ENCODE data around the gene SOX13. TPM values are rescaled to one million over a fixed set of nuclear protein-coding genes. Genes with fewer than 3 reads are reported as not detected.

The SOX13 gene
- total RNA-seq, 1 experiment from 2014 or later = 171 TPM

DNA sequence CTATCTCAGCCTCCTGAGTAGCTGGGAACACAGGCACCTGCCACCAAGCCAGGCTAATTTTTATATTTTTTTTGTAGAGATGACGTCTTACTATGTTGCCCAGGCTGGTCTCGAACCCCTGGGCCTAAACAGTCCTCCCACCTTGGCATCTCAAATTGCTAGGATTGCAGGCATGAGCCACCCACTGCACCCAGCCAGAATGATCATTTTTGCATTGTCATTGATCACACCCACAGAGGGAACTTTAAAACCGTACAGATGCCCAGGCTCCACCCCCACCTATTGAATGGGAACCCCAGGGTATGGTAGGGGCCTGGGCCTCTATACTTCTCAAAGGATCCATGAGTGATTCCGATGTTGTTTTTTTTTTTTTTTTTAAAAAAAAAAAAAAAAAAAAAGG lies 42.2 kb downstream of the SOX13 start:
- H3K4me1 Mint-ChIP-seq = peaks cover 32% of the 10 kb centered on the region
- peaks cover 59% of the 10 kb centered on the region for H3K36me3 Mint-ChIP-seq
- POLR2A ChIA-PET = no interaction called here
- no peaks in the 10 kb centered on the region for H3K9me3 Mint-ChIP-seq
- 0 out of 2 replicates have a peak overlapping the region, but pooled peaks have one; percentile 72 for H3K27ac Mint-ChIP-seq
- CTCF ChIA-PET = interaction anchor here (0.6 to 2.3 kb wide), 4 partner anchors 13 to 47 kb away, joined by 3 to 19 read pairs (median 4); no protein-coding TSS in a partner anchor
- no peaks in the 10 kb centered on the region for H3K27me3 Mint-ChIP-seq (ENCODE audit: low read depth)
- TF ChIP-seq, protein P1, sequence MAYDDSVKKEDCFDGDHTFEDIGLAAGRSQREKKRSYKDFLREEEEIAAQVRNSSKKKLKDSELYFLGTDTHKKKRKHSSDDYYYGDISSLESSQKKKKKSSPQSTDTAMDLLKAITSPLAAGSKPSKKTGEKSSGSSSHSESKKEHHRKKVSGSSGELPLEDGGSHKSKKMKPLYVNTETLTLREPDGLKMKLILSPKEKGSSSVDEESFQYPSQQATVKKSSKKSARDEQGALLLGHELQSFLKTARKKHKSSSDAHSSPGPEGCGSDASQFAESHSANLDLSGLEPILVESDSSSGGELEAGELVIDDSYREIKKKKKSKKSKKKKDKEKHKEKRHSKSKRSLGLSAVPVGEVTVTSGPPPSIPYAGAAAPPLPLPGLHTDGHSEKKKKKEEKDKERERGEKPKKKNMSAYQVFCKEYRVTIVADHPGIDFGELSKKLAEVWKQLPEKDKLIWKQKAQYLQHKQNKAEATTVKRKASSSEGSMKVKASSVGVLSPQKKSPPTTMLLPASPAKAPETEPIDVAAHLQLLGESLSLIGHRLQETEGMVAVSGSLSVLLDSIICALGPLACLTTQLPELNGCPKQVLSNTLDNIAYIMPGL (CRISPR knock-in tag; IDR thresholded peaks at IDR 0.05) = no peak
- DNase-seq (ENCODE audit: low spot score) (no peak), ATAC-seq (no peak)
- no peak overlapping the region for H3K4me3 Mint-ChIP-seq

GRCh38 chr1:204116539-204116938 lies 43.6 kb downstream of the SOX13 start:
- ChIA-PET CTCF (interaction anchor here (2.3 kb wide), 1 partner anchor 12 kb away, joined by 19 read pairs; no protein-coding TSS in a partner anchor), POLR2A (interaction anchor here (0.6 kb wide), 1 partner anchor 241 kb away, joined by 4 read pairs; no protein-coding TSS in a partner anchor)
- H3K4me3 Mint-ChIP-seq = no peak overlapping the region
- no peak for ATAC-seq
- TF ChIP-seq ZNF138 (CRISPR knock-in tag; conservative IDR thresholded peaks at IDR 0.05) (no peak), NFATC4 (CRISPR knock-in tag; IDR thresholded peaks at IDR 0.05) (no peak), ZNF263 (CRISPR knock-in tag; IDR thresholded peaks at IDR 0.05; ENCODE audit: low read depth) (no peak), ZMAT4 (CRISPR knock-in tag; IDR thresholded peaks at IDR 0.05) (no peak), FOXJ3 (CRISPR knock-in tag; IDR thresholded peaks at IDR 0.05; ENCODE audit: borderline replicate concordance) (no peak), SOX15 (CRISPR knock-in tag; IDR thresholded peaks at IDR 0.05) (no peak), RORB (CRISPR knock-in tag; IDR thresholded peaks at IDR 0.05) (no peak), JAZF1 (CRISPR knock-in tag; IDR thresholded peaks at IDR 0.05) (no peak), ZNF281 (CRISPR knock-in tag; IDR thresholded peaks at IDR 0.05) (no peak)
- TF ChIP-seq, protein P2, sequence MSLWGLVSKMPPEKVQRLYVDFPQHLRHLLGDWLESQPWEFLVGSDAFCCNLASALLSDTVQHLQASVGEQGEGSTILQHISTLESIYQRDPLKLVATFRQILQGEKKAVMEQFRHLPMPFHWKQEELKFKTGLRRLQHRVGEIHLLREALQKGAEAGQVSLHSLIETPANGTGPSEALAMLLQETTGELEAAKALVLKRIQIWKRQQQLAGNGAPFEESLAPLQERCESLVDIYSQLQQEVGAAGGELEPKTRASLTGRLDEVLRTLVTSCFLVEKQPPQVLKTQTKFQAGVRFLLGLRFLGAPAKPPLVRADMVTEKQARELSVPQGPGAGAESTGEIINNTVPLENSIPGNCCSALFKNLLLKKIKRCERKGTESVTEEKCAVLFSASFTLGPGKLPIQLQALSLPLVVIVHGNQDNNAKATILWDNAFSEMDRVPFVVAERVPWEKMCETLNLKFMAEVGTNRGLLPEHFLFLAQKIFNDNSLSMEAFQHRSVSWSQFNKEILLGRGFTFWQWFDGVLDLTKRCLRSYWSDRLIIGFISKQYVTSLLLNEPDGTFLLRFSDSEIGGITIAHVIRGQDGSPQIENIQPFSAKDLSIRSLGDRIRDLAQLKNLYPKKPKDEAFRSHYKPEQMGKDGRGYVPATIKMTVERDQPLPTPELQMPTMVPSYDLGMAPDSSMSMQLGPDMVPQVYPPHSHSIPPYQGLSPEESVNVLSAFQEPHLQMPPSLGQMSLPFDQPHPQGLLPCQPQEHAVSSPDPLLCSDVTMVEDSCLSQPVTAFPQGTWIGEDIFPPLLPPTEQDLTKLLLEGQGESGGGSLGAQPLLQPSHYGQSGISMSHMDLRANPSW (CRISPR knock-in tag; conservative IDR thresholded peaks at IDR 0.05; ENCODE audit: low read depth) = no peak
- TF ChIP-seq, protein P3, sequence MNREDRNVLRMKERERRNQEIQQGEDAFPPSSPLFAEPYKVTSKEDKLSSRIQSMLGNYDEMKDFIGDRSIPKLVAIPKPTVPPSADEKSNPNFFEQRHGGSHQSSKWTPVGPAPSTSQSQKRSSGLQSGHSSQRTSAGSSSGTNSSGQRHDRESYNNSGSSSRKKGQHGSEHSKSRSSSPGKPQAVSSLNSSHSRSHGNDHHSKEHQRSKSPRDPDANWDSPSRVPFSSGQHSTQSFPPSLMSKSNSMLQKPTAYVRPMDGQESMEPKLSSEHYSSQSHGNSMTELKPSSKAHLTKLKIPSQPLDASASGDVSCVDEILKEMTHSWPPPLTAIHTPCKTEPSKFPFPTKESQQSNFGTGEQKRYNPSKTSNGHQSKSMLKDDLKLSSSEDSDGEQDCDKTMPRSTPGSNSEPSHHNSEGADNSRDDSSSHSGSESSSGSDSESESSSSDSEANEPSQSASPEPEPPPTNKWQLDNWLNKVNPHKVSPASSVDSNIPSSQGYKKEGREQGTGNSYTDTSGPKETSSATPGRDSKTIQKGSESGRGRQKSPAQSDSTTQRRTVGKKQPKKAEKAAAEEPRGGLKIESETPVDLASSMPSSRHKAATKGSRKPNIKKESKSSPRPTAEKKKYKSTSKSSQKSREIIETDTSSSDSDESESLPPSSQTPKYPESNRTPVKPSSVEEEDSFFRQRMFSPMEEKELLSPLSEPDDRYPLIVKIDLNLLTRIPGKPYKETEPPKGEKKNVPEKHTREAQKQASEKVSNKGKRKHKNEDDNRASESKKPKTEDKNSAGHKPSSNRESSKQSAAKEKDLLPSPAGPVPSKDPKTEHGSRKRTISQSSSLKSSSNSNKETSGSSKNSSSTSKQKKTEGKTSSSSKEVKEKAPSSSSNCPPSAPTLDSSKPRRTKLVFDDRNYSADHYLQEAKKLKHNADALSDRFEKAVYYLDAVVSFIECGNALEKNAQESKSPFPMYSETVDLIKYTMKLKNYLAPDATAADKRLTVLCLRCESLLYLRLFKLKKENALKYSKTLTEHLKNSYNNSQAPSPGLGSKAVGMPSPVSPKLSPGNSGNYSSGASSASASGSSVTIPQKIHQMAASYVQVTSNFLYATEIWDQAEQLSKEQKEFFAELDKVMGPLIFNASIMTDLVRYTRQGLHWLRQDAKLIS (CRISPR knock-in tag; IDR thresholded peaks at IDR 0.05; ENCODE audit: borderline replicate concordance) = no peak
- TF ChIP-seq, protein P4, sequence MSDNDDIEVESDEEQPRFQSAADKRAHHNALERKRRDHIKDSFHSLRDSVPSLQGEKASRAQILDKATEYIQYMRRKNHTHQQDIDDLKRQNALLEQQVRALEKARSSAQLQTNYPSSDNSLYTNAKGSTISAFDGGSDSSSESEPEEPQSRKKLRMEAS (CRISPR knock-in tag; IDR thresholded peaks at IDR 0.05) = no peak
- TF ChIP-seq, protein P5, sequence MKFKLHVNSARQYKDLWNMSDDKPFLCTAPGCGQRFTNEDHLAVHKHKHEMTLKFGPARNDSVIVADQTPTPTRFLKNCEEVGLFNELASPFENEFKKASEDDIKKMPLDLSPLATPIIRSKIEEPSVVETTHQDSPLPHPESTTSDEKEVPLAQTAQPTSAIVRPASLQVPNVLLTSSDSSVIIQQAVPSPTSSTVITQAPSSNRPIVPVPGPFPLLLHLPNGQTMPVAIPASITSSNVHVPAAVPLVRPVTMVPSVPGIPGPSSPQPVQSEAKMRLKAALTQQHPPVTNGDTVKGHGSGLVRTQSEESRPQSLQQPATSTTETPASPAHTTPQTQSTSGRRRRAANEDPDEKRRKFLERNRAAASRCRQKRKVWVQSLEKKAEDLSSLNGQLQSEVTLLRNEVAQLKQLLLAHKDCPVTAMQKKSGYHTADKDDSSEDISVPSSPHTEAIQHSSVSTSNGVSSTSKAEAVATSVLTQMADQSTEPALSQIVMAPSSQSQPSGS (CRISPR knock-in tag; IDR thresholded peaks at IDR 0.05; ENCODE audit: borderline replicate concordance, low read depth) = no peak
- TF ChIP-seq, protein P6, sequence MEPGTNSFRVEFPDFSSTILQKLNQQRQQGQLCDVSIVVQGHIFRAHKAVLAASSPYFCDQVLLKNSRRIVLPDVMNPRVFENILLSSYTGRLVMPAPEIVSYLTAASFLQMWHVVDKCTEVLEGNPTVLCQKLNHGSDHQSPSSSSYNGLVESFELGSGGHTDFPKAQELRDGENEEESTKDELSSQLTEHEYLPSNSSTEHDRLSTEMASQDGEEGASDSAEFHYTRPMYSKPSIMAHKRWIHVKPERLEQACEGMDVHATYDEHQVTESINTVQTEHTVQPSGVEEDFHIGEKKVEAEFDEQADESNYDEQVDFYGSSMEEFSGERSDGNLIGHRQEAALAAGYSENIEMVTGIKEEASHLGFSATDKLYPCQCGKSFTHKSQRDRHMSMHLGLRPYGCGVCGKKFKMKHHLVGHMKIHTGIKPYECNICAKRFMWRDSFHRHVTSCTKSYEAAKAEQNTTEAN (CRISPR knock-in tag; IDR thresholded peaks at IDR 0.05) = no peak
- TF ChIP-seq, protein P7, sequence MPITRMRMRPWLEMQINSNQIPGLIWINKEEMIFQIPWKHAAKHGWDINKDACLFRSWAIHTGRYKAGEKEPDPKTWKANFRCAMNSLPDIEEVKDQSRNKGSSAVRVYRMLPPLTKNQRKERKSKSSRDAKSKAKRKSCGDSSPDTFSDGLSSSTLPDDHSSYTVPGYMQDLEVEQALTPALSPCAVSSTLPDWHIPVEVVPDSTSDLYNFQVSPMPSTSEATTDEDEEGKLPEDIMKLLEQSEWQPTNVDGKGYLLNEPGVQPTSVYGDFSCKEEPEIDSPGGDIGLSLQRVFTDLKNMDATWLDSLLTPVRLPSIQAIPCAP (CRISPR knock-in tag; IDR thresholded peaks at IDR 0.05) = no peak
- no peak for DNase-seq (ENCODE audit: low spot score)
- no peaks in the 10 kb centered on the region for H3K9me3 Mint-ChIP-seq
- H3K36me3 Mint-ChIP-seq = peaks cover 63% of the 10 kb centered on the region
- H3K27me3 Mint-ChIP-seq (ENCODE audit: low read depth) = no peaks in the 10 kb centered on the region
- H3K4me1 Mint-ChIP-seq = peaks cover 23% of the 10 kb centered on the region
- peak overlapping the region; percentile 58; the same call in 1 of the 2 replicates for H3K27ac Mint-ChIP-seq

Data from WTC11 (cell line).